Vagina (tissue), 2 donors: Measurements from ENCODE around the gene ZNF397.

Source experiments
- CTCF ChIP-seq, 3 experiments: fragments of 450-650 bp in 2 of 3; fragments of 200-600 bp in 1 of 3; sonication (generic) in 1 of 3; IDR thresholded peaks; one replicate each; pipeline ENCODE4 v1.5.1; 2017 to 2019; ENCODE audit warnings: antibody characterized with exemption in 3 of 3, mild to moderate bottlenecking in 2 of 3, moderate library complexity in 2 of 3
- POLR2A ChIP-seq, 2 donors: fragments of 450-650 bp; IDR thresholded peaks; one replicate each; pipeline ENCODE4 v1.6.1; 2017; ENCODE audit warnings: antibody characterized with exemption in 2 of 2, mild to moderate bottlenecking in 2 of 2, moderate library complexity in 2 of 2

GRCh38 chr18:35278969-35279368 lies 38.1 kb downstream of the ZNF397 start:
- TF ChIP-seq CTCF (IDR thresholded peaks at IDR 0.05) (no peak), POLR2A (IDR thresholded peaks at IDR 0.05) (no peak)
